Nucleus accumbens (tissue), 56 donors: Measurements from ENCODE around the gene SDC3.

ENCODE experiments used
- DNase-seq, 56 donors: peaks; one replicate each; lab custom pipeline; 2025; lab: John Stamatoyannopoulos, UW

SDC3 gene

GRCh38 chr1:30906631-30907441 is 1.7 kb downstream of the SDC3 start:
- no peak for DNase-seq

- no peak for DNase-seq
These were observed 2.5 kb downstream of the SDC3 start for GRCh38 chr1:30905916-30906620.

DNA sequence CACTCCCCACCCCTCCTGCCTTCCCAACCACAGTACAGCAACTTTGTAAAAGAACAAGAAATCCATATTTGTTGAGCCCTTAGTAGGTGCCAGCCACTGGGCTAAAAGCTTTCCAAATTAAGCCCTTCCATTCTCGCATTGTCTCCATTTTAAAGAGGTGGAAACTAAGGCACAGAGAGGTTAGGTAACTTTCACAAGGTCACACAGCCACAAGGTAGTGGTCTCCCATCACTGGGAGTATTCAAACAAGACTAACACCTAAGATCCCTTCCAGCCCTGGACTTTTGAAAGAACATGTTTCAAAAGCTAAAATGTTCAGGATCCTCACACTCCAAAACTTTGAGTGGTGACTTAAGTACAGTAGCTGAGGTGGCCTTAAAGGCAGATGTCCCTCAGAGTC is 3.2 kb downstream of the SDC3 start:
- no peak for DNase-seq

DNA sequence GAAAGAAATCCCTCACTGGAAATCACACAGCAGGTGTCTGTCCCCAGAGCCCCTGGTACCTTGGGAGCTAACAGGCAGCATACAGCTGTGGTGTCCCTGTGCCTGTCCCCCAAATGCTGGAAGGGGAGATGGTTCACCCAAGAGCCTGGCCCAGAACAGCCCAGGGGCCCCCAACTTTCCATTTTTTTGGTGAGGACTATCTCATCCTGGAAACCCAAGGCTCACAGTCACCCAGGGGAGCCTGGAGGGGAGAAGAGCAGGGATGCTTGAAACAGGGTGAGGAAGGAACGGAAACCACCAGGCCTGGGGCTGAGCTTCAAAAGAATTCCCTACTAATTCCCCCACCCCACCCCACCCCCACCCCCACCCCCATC is 3.6 kb downstream of the SDC3 start:
- no peak for DNase-seq

DNA sequence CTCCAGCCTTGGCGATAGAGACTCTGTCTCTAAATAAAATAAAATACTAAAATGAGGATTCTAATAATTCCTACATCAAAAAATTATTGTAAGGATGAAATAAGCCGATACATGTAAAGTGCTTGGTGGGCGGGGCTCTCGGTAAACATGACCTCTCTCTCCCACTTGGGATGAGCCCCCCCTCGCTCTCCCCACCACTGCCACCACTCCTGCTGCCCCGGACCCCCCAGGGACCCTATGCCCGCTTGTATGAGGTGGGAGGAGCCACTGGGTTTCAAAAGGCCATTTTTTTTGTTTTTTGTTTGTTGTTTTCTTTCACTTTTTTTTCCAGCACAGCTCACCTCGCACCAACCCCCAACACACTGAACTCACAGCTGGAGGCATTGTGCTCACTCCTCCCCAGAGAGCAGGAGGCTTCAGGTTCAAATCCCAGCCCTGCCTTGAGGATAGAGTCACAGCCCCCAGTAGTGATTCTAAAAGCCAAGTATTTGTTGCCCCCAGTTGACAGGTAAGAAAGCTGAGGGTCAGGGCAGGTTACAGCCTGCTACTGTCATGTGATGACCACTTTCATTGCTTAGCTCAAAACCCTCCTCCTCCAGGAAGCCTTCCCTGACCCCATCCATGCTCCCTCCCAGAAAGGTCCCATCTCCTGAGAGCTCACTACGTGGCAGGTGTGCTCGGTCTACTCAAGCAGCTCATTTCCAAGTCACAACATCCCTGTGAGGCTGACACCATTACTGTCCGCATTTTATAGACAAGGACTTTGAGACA is 4.2 kb downstream of the SDC3 start:
- no peak for DNase-seq

GRCh38 chr1:30903343-30904034 is 5.1 kb downstream of the SDC3 start:
- DNase-seq = no peak

DNA sequence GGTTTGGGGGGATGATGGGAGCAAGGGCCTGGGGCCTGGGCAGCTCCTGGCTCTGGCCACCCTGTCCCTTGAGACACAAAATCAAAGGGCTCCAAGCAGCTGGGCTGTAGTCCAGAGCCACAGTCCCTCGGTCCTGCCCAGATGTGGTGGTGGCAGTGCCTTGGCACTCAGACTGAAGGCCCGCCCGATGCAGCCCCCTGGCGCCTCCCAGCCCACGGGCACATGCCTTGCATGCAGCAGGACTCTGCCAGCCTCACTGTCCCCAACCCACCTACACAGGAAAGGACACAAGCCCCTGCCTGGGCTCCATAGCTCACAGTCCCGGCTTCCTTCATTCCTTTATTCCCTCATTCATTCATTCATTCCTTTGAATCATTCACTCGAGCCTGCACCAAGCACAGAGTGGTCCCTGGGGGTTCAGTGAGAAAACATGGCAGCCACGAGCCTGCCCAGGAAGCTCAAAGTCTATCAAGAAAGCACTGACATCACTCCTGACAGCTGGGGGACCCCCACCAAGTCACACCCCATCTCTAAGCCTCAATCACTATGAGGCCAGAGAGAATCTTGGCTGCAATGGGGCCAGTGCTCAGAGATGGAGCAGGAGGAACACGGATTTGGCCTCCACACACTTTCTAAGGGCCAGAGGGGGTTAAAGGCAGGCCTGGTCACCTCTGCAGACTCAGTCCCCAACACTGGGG is 5.8 kb downstream of the SDC3 start:
- peak in 6 of 56 donors; percentile 16 to 50 (median 34) for DNase-seq

- DNase-seq = peak in 4 of 56 donors; percentile 22 to 40 (median 30)
These were observed 6.6 kb downstream of the SDC3 start for GRCh38 chr1:30901798-30902581.

GRCh38 chr1:30900931-30901560 is 7.5 kb downstream of the SDC3 start:
- DNase-seq = no peak

GRCh38 chr1:30900486-30900885 is 8.1 kb downstream of the SDC3 start:
- DNase-seq = no peak

GRCh38 chr1:30899577-30900389 is 8.8 kb downstream of the SDC3 start:
- DNase-seq = no peak

DNA sequence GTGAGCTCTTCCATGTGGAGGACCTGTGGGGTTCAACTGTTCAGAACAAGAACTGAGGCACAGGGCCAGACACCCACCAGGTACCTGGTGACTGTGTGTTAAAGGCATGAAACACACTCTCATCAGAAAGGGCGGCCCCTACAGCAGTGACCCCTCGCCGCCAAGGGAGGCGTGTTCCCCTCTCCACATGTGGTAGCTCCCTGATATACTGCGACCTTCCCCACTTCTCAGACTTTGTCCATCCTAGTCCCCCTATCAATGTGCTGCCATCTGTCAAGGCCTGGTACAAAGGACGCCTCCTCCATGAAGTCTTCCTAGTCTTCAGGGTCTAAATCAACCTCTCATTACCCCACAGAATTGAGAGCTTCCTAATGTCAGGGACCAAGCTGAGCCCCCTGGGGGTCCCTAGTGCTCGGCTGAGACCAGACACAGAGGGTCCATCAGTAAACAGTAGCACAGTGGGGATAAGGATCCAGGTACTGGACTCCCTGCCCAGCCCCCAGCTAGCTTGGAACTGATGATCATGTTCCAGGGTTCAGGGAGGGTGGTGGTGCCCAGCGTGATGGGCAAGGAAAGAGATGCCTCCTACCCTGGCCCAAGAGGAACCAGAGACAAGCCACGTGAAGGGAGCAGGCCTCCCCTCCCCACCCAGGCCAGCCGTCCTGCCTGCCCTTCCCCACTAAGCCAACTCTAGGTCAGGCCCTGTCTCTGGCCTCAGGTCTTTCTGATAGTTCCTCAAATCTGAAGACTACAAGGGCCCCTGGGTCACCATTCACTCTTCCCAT is 10.3 kb downstream of the SDC3 start:
- DNase-seq = no peak

- no peak for DNase-seq
These were observed 11.7 kb downstream of the SDC3 start for GRCh38 chr1:30896905-30897304.

- DNase-seq = no peak
These were observed 12.5 kb downstream of the SDC3 start for GRCh38 chr1:30895944-30896660.

- DNase-seq = no peak
These were observed 13.1 kb downstream of the SDC3 start for GRCh38 chr1:30895382-30895943.

DNA sequence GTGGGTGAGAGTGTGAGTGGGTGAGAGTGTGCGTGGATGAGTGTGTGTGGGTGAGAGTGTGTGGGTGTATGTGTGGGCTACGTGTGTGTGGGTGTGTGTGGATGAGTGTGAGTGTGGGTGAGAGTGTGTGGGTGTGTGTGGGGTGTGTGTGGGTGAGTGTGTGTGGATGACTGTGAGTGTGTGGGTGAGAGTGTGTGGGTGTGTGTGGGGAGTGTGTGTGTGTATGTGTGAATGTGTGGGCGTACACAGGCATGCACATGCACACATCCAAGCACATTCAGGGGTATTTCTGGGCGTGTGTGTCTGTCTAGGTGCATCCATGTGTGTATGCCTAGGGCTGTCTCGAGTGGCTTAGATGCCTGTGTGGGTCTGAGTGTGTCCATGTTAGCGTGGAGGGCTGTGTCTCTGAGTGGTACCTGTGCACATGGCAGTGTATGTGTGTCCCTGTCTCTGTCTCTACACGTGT is 14.0 kb downstream of the SDC3 start:
- DNase-seq = no peak
